ENCODE measurements around the gene CNKSR3.
A peak's percentile ranks its signal among the peaks of the same experiment; 100 is the strongest.

The CNKSR3 gene

DNA sequence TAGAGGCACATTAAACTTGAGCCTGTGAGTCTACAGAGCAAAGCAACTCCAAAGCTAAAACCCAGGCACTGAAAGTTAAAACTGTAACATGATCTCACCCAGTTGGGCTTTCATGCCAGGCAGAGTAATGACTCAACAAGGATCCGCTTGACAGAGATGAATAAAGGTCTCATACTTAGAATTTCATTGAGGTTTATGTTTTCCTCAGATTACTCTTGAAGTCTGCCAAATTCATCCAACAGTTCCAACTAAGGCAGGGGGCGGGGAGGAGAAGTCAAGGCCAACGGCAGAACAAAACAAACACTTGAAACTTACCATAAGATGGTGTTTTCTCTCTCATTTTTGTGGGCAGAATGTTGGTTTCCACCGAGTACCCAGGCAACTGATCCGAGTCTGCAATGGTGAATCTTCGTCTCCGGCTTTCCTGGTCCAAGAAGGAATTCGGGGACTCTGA lies 99.8 kb downstream of the CNKSR3 start:
- DNase-seq, result peak in 1 of 3 experiments; percentile 83

DNA sequence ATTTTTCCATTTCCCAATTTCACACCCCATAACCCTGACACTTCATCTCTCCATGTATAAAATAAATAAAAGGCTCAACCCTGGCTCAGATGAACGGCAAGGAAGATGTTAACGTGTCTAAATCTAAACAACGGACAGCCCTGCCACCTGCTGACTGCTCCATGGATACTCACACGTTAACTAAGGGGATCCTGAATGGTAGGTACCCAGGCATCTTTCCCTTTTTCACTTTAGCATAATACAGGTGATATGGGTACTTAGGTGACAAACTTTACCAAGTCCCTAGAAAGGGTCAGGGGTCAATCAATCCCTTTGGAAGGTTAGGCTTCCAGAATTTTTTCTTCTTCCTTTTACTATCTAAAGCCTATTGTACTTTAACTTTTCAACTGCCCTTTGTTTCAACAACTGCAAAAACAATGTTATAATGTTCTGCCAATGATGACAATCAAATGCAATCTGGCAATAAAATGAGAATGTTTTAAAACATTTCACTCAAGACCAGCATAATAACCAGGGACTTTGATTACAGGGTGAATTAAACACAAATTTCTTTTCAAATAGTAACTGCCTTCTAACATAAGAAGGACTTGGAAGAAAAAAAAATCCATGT lies 101.5 kb downstream of the CNKSR3 start:
- DNase-seq, result peak in 1 of 3 experiments; percentile 27

DNA sequence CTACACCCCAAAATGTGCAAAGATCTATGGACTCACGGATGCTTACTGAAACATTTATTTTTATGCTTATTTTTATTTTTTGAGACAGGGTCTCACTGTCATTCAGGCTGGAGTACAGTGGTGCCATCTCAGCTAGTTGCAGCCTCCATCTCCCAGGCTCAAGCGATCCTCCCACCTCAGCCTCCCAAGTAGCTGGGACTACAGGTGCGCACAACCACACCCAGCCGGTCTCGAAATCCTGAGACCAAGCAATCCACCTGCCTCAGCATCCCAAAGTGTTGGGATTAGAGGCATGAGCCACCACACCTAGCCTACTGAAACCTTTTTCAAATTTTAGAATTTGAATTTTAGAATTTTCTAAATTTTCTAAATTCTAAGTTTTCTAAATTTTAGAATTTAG lies 103.0 kb downstream of the CNKSR3 start:
- no peak for DNase-seq

DNA sequence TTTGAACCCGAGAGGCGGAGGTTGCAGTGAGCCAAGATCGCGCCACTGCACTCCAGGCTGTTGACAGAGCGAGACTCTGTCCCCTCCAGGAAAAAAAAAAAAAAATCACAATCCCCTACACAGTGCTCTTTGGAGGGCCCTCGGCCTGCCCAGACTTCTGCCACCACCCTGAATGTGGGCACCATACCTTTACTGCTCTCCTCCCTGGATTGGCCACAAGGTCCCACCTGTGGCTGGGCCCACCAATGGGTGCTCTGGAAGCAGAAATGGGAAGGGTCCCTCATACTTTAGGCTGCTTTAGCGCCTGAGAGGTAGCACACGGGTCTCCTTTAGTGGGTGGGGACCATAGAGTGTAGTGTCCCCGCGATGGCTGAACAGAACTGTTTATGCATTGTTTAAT lies 103.6 kb downstream of the CNKSR3 start:
- DNase-seq, result no peak

DNA sequence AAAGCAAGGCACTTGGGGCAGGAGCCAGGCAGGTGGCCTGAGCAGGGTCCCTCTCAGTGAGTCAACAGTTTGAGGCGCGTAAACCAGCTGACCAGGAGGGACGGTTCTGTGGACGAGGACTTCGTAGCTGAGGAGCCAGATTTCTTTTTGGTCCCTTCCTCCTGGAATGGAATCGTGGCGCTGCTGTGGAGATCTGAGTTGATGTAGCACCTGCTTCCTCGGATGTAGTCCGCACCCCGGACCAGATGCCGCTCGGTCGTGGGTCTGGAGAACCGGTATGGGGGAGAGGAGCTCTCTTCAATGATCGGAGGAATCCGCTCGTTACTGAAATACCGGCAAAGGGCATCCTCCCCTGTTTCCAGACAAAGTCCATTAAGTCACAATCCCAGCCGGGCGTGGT lies 104.2 kb downstream of the CNKSR3 start:
- no peak for DNase-seq

DNA sequence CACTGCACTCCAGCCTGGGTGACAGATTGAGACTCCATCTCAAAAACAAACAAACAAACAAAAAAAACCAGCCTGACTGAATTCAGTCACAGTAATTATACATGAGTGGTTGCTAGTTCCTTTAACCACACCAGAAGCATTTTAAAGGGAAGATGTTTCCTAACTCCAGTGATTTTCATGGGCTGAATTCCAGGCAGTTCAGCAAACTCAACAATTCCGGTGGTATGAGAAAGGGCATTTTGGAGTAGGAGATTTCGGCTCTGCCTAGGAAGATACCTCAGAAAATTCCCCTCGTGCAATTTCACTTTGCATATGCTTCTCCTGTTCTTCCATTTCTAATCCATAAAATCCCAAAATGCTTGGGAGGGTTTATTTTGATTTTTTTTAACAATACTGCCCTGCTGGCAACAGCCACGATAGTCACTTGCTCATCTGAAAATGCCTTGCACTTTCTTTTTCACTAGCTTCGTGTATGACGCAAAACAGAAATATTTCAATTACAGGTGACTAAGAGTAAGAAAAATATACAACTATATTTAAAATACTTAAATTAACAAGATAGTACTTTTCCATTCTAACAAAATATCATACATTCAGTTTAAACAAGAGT lies 105.6 kb downstream of the CNKSR3 start:
- no peak for DNase-seq

DNA sequence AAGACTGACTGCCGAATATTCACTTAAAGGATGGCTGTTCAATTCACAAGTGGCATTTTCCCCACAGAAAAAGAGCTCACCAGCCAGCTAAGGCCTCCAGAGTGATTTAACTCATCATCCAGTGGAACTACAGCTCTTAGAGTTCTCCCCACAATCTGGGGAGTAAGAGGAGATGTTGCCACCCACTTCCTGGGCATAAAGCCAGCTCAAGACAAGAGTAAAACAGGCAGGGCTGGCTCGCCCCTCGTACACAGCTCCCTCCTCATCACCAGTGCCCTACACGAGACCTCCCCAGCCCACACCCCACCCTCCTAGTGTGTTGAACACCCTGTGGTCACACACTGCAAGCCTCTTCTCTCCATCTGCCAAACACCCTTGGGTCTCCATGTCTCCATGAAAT lies 106.7 kb downstream of the CNKSR3 start:
- DNase-seq, result no peak

DNA sequence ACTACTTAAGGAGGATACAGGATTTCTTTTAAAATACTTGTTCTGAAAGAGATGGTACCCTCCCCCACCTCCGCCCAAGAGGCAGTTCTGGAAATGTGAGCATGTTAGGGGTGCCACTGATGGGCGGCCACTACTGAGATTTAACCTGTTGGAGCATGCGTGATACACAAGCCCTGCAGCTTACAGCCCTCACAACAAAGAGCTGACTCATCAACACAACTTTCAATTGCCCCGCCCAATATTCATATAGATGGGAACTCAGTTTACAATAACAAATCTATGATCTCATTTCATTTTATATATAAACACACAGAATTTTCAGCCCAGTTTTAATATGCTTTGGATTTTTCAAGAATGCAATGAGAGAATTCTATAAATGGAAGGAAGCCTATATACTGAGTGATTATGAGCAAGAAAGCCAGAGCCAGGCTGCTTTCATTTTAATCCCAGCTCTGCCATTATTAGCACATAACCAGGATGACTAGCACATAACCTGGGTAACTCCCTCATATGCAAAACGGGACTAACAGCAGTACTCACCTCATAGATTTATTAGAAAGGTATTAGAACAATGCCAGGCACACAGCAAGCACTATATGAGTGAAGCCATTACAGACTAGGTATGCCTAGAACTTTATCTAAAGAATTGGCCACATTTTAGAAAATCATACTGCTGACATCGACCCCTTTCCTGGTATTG lies 108.3 kb downstream of the CNKSR3 start:
- DNase-seq, result no peak

DNA sequence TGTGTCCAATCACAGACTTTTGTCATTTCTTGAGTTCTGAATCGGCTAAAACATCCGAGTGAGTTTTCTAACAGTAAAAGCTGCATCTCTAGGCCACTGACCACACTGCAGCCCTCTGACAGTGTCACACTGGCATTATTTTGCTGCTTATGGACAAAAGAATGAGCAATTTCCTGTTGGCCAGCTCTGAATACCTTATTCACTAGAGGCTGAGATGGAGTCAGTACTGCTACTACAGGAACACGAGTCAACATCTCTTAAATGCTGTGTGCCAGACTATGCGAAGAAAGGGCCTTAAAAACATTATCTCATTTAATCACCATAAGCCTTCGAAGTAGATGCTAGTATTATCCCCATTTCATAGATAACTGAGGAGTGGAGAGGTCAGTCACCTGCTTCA lies 111.4 kb downstream of the CNKSR3 start:
- no peak for DNase-seq

DNA sequence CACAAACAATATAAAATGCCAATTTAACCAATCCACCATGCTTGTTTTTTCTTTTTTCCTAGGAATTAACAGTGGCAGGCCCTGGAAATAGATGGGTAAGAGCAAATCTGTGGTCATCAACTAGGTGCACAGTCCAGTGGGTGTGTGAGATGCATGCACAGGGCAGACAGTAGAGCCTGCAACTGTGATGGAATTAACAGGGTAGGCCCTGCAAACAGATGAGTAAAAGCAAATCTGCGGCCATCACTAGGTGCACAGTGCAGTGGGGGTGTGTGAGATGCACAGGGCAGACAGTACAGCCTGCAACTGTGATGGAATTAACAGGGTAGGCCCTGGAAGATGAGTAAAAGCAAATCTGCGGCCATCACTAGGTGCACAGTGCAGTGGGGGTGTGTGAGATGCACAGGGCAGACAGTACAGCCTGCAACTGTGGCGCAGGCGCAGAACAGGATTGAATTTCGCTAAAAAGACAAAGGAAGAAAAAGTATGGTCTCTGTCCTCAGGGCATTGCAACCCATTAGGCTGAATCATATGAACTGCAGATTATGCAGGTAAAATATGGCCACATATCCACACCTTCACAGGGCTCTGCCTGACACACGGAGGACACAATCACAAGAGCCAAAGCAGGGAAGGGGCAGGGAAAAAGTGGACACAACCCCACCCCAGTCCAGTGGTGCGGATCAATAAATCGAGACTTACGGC lies 112.8 kb downstream of the CNKSR3 start:
- no peak for DNase-seq

DNA sequence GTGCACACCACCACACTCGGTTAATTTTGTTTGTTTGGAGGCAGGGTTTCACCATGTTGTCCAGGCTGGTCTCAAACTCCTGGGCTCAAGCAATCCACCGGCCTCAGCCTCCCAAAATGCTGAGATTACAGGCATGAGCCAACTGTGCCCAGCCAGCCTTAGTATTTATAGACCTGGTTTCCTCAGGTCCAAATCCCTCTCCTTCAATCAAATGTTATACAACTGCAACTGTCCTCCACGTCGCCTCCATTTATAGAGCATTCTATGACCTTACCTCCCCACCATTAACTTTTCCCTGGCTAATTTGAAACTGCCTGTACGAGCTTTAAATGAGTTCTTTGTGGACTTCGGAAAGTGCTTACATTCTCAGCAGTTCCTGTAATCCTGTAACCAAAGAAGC lies 114.6 kb downstream of the CNKSR3 start:
- DNase-seq, result no peak

DNA sequence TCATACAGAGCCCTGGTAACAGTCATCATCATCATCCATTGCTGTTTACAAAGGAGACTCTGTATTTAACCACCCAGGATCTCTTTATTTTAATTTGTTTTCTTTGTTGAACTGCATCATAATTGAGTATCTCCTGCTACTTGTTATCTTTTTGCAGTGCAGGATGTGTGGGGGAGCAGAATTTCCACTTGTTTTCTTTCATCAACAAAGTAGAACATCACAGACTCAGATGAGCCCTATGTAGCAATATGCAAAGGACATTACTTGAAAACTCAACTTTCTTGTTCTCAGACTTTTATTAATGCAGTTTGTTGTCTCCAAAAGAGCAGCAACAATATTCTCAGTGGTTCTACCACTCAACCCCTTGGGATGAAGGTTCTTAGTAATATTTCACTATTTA lies 115.2 kb downstream of the CNKSR3 start:
- no peak for DNase-seq

DNA sequence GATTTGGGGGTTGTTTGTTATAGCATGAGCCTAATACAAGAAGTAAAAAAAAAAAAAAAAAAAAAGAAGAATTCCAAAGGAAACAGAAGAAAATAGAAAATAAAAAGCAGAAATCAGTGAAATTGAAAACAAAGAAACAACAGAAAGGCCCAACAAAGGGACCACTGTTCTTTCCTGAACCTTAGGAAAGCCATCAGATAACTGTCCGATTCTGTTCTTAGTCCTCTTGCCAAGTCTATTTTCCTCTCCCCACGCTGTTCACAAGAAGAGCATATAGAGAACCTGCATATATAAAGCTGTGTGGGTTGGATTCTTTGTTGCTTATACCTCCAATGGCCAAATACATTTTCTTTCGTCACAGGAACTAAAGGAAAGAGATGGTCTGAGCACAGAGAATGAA lies 115.9 kb downstream of the CNKSR3 start:
- DNase-seq, result no peak

DNA sequence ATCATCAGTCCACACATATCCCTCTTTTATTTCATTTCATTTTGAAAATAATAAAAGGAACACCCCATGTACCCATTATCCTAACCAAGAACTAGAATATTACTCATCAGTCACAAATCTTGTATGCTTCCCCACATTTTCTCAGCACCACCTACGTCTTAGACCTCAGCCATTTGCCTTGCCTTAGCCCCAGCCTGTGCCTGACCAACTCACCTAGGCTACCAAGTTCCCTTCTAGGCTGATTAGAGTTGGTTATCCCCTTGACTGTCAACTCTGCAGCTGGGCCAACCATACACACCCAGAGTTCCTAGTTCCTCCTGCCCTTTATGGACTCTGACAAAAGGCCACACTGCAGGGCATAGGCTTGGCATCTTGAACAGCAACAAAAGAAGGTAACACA lies 120.5 kb downstream of the CNKSR3 start:
- no peak for DNase-seq

DNA sequence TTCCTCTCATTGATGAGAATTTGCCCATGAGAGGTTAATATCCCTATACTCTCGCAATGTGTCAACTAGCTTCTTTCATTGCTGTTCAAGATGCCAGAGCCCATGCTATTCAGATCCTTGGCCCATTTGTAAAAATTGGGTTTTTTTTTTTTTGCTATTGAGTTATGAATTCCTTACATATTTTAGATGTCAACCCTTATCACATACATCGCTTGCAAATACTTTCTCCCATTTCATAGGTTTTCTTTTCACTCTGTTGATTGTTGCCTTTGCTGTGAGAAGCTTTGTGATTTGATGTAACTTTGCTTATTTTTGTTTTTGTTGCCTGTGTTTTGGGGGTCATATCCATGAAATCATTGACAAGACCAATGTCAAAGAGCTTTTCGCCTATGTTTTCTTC lies 121.7 kb downstream of the CNKSR3 start:
- DNase-seq, result no peak

DNA sequence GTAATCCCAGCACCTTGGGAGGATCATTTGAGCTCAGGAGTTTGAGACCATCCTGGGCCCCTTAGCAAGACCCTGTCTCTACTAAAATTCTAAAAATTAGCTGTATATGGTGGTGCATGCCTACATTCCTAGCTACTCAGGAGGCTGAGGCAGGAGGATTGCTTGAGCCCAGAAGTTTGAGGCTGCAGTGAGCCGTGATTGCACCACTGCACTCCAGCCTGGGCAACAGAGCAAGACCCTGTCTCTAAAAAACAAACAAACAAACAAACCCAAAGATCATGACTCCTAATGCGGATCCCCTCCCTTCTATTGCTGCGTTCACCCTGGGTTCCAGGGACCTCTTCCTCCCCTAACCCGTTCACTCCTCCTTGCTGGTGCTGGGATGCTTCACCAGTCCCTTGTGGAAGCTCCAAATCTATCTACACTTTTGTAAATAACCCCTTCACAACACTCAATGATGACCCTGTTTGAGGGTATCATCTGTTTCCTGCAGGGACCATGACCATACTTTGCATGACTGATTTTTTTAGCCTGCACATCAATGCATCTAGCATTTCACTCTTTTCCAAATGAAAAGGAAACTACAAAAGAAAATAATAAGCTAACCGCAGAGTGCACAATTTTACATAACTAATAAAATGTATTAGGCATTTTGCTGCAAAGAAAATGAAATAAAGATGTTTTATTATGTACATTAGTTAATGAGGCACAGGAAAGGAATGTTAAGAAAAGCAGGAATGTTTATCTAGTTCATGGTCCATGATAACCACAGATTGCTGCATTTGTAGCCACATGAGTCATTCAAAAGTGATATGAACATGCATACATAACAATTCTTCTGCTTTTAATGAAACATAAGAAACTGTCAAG lies 123.4 kb downstream of the CNKSR3 start:
- no peak for DNase-seq

DNA sequence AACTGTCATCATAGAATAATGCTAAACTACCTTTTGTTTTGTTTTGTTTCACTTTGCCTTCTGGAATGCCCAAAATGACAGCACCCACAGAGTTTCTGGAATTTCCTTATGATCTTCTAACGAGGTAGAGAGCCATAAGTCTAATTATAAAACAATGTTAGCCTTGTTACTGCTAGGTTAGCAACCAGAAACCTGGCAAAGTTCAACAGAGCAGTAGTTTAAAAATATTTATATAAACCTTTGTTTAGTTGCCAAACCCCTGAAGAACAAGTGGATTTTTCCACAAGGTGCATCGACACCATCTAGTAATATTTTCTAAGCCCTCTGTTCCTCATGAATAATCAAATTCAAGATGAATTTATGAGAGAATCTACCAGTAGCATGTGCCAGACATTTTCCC lies 126.3 kb downstream of the CNKSR3 start:
- no peak for DNase-seq

DNA sequence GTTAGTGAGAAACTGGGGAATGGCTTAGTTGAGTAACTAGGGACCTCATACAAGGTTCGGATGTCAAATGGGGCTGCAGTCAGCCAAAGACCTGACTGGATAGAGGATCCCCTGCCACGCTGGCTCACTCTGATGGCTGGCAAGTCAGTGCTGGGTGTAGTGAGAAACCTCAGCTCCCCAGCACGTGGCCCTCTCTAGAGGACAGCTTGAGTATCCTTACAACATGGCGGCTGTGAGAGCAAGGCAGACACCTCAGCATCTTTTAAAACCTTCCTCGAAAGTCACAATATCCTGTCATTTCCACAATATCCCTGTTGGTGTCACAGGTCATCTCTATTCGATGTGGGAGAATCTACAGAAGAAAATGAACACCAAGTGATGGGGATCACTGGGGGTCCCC lies 127.2 kb downstream of the CNKSR3 start:
- no peak for DNase-seq

DNA sequence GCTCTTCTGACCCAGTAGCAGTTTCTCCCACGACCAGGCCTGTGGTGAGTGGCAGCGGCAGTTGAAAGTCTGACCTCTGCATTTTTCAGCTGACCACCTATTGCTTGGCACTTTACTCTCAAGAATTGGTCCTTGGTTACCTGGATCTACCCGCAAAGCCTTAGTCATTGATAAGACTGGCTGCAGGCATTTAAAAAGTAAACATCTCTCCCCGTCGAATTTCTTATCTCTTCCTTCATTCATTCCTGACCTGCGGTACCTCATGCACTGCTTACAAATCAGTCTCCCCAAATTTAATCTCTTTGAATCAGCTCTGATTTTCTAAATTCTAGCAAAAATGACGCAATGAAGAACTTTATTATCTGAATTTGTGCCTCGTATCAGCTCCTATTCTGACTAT lies 127.7 kb downstream of the CNKSR3 start:
- DNase-seq, result no peak

DNA sequence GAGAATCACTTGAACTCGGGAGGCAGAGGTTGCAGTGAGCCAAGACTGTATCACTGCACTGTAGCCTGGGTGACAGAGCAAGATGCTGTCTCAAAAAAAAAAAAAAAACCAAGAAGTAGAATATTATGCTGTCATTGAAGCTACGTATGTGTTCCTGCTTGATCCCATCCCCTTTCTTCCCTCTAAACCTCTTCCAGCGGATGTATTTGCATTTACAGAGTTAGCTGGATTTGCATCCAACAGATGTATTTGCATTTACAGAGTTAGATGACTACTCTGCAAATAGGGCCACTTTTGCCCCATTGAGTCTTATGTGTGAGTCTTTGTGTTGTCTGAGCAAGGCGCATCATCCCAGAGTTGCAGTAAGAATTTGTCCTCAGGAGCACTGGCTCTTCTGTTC lies 128.9 kb downstream of the CNKSR3 start:
- no peak for DNase-seq

DNA sequence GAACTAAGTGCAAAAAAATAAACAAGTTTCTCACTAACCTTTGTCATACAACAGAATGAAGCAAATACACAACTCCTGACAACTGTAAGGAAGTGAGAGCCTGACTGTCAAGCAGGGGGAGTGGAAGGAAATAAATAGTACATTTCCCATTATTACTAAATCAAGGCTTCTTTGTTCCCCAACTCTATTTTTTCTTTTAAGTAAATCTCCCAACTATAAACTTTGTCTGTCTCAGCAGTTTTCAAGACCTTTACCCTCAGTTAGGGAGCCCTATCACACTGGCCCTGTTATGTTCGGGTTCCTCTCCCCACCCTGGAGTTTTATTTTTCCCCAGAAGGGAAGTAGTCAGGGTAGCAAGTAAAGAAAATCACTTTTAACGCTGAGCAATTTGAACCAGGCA lies 129.7 kb downstream of the CNKSR3 start:
- DNase-seq, result no peak

DNA sequence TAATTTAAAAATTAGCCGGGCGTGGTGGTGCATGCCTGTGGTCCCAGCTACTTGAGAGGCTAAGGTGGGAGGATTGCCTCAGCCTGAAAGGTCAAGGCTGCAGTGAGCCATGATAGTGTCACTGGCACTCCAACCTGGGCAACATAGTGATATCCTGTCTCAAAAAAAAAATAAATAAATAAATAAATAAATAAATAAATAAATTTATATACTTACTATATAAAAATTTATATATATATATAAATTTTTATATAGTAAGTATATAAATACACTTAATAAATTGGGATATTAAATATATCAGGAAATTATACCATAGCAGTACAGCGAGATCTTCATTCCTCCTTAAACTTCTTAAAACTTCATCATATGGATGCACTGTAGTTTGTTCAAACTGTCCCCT lies 130.9 kb downstream of the CNKSR3 start:
- DNase-seq, result no peak

DNA sequence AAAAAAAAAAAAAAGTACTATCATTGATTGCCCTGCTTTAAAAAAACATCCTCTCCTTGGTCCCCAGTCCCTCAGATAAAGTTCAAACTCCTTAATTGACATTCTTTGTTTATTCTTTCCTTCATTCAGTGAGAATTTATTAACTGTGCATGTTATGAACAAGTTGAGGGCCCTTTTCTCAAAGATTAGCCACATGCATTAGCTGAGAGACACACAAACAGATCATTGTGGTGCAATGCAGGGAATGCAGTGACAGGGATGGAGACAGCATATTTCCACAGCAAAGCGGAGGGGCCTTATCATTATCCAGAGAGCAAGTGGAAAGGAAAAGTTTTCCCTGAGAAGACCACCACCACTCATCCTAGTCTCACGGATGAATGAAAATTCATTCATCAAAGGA lies 132.0 kb downstream of the CNKSR3 start:
- DNase-seq, result no peak

Data from NCI-H1417 (cell line).